Transverse colon (tissue), 4 donors: ENCODE data around the gene SPPL3. TPM values are rescaled to one million over a fixed set of nuclear protein-coding genes. Genes with fewer than 3 reads are reported as not detected.

ENCODE experiments used
- DNase-seq: peaks from one replicate; pipeline ENCODE4 v3.0.0-alpha.2; 2019
- H3K27ac ChIP-seq, 4 donors: fragments of 200-600 bp; sonication (generic); 2 replicates each; pipeline ENCODE4 v1.5.1; 2016 to 2018; ENCODE audit warnings: inconsistent platforms in 4 of 4
- H3K27me3 ChIP-seq: fragments of 200-600 bp; sonication (generic); 2 replicates; pipeline ENCODE4 v1.5.1; 2017; ENCODE audit warnings: inconsistent platforms
- H3K36me3 ChIP-seq, 4 donors: fragments of 200-600 bp; sonication (generic); 2 replicates each; pipeline ENCODE4 v1.5.1; 2017 to 2019; ENCODE audit warnings: inconsistent platforms in 4 of 4
- H3K4me1 ChIP-seq, 4 donors: fragments of 200-600 bp; sonication (generic); 2 replicates each; pipeline ENCODE4 v1.5.1; 2017 to 2020; ENCODE audit warnings: inconsistent platforms in 4 of 4
- H3K4me3 ChIP-seq, 4 donors: fragments of 200-600 bp; sonication (generic); 1 replicate in 1 of 4; 2 replicates in 3 of 4; pipeline versions ENCODE4 v1.5.1 to v1.6.1; 2017 to 2019; ENCODE audit warnings: inconsistent platforms in 4 of 4
- H3K9me3 ChIP-seq, 2 donors: fragments of 200-600 bp; sonication (generic); 2 replicates each; pipeline ENCODE4 v1.5.1; 2017 to 2019; ENCODE audit warnings: inconsistent platforms in 2 of 2
- EP300 ChIP-seq: sonication (generic); formaldehyde crosslinking; IDR thresholded peaks from one replicate; pipeline ENCODE4 v1.6.1; 2017; ENCODE audit warnings: antibody characterized with exemption, low read depth
- POLR2A ChIP-seq: fragments of 450-650 bp; IDR thresholded peaks from one replicate; pipeline ENCODE4 v1.6.1; 2016; ENCODE audit warnings: antibody characterized with exemption, mild to moderate bottlenecking, moderate library complexity
- POLR2AphosphoS5 ChIP-seq, 3 donors: sonication (generic); formaldehyde crosslinking; IDR thresholded peaks; one replicate each; pipeline ENCODE4 v1.6.1; 2016; ENCODE audit warnings: antibody characterized with exemption in 3 of 3
- WGBS, 2 donors: methylation state at CpG; one replicate each; pipeline ENCODE4 v1.1.5; 2018; ENCODE audit warnings: low coverage in 1 of 2; 5-methylcytosine and 5-hydroxymethylcytosine counted together
- in situ Hi-C, 4 donors: fragments of 200-750 bp; cut with MboI; loops; one replicate each; pipeline versions ENCODE4 v1.15.0 to v1.15.1; 2017; ENCODE audit warnings: low sequenced_read_pairs in 3 of 4, low pct_ligation_motif_present in 1 of 4, low pct_unique_long_range_greater_than_20kb in 1 of 4
- intact Hi-C: fragments of 100-400 bp; cut with DNase I; formaldehyde crosslinking; loops from one replicate; pipeline ENCODE4 v1.15.1; 2023; ENCODE audit warnings: low total_unique reads
- total RNA-seq, 4 donors: library from RNA; depleted of rRNA; stranded (reverse); fragments of >200 nt; gene quantifications; one replicate each; pipeline ENCODE4 v1.1.0, GENCODE V29; 2016
- TF ChIP-seq, protein P1 (sequence below), 5 experiments: fragments of 200-600 bp in 3 of 5; fragments of 450-650 bp in 2 of 5; sonication (generic) in 3 of 5; IDR thresholded peaks; 1 replicate in 2 of 5; 2 replicates in 3 of 5; pipeline ENCODE4 v1.5.1; 2016 to 2017; ENCODE audit warnings: antibody characterized with exemption in 5 of 5, inconsistent platforms in 3 of 5, mild to moderate bottlenecking in 2 of 5, moderate library complexity in 1 of 5

The SPPL3 gene
- total RNA-seq, 4 donors from 2014 or later = 34.7 to 45.4 (median 41.6) TPM

DNA sequence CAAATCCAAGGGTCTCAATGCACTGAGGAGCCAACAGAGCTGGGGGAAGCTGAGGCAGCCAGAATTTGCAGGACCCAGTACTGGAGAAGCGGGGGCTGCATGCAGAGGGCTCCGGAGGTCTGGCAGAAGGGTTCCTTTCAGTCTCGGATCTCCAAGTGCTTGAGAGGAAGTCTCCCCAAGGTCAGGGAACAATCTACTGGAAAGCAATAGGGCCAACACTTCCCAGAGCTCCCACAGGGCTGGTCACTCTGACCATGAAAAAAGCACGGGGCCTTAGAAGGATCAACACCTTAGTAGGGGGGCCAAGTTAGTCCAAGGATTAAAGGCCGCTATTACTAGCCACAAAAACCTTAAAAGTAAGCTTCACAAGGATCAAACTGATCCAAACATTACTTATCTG lies 31.7 kb downstream of the SPPL3 start:
- H3K36me3 ChIP-seq = no peaks in the 10 kb centered on the region

DNA sequence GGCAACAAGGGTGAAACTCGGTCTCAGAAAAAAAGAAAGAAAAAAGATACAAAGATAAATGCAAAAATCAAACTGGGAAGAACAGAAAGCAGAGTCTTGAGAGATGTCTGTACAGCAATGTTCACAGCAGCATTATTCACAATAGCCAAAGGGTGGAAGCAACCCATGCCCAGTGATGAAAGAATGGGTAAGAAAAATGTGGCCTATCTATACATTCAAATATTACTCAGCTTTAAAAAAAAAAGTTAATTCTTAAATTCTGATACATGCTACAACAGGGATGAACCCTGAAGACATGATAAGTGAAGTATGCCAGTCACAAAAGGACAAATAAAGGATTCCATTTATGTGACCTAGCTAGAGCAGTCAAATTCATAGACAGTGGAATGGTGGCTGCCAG lies 33.7 kb downstream of the SPPL3 start:
- H3K27me3 ChIP-seq = no peaks in the 10 kb centered on the region
- TF ChIP-seq POLR2A (no peak), POLR2AphosphoS5 (IDR thresholded peaks at IDR 0.05) (no peak), EP300 (no peak)
- TF ChIP-seq, protein P1, sequence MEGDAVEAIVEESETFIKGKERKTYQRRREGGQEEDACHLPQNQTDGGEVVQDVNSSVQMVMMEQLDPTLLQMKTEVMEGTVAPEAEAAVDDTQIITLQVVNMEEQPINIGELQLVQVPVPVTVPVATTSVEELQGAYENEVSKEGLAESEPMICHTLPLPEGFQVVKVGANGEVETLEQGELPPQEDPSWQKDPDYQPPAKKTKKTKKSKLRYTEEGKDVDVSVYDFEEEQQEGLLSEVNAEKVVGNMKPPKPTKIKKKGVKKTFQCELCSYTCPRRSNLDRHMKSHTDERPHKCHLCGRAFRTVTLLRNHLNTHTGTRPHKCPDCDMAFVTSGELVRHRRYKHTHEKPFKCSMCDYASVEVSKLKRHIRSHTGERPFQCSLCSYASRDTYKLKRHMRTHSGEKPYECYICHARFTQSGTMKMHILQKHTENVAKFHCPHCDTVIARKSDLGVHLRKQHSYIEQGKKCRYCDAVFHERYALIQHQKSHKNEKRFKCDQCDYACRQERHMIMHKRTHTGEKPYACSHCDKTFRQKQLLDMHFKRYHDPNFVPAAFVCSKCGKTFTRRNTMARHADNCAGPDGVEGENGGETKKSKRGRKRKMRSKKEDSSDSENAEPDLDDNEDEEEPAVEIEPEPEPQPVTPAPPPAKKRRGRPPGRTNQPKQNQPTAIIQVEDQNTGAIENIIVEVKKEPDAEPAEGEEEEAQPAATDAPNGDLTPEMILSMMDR (IDR thresholded peaks at IDR 0.05) = no peak
- H3K4me3 ChIP-seq = no peak overlapping the region
- H3K36me3 ChIP-seq = no peaks in the 10 kb centered on the region
- no peak for DNase-seq
- no peak overlapping the region for H3K27ac ChIP-seq
- no peaks in the 10 kb centered on the region for H3K9me3 ChIP-seq
- intact Hi-C loops (no loop called here), in situ Hi-C loops (no loop called here)
- peaks cover 0 to 41% (median 10%) of the 10 kb centered on the region in 4 donors for H3K4me1 ChIP-seq
- WGBS, 2 donors = 100% methylated on average over 1 of the region's 1 CpG; no CpG with 5 or more reads in 1 of the 2 donors

More for the DNA sequence above, 31.7 kb downstream of the SPPL3 start:
- no peak overlapping the region for H3K27ac ChIP-seq
- in situ Hi-C loops = no loop called here
- H3K4me3 ChIP-seq = no peak overlapping the region
- no peak for DNase-seq
- whole genome bisulfite sequencing, 2 donors = 60 to 71% methylated on average over 1 to 5 of the region's 5 CpGs
- no peaks in the 10 kb centered on the region for H3K9me3 ChIP-seq
- TF ChIP-seq POLR2A (no peak), POLR2AphosphoS5 (IDR thresholded peaks at IDR 0.05) (no peak), EP300 (no peak)
- TF ChIP-seq, protein P1 (IDR thresholded peaks at IDR 0.05) = no peak
- intact Hi-C loops = no loop called here
- peaks cover 0 to 26% (median 5%) of the 10 kb centered on the region in 4 donors for H3K4me1 ChIP-seq
- no peaks in the 10 kb centered on the region for H3K27me3 ChIP-seq

DNA sequence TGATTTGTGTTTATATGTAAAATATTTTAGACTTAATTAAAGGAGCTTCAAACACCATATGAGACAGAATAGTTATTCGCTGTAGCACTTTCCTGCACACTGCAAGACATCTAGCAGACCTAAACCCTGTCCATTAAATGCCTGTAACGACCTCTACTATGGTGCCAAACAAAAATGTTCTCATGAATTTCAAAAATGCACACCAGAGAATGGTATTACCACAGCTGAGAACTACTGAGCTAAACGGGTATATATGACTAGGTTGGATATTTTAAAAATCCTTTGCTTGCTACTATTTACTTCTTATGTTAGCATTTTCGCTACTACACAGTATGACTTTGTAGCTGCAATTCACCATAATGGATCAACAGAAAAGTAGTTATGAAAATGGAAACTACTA lies 34.8 kb downstream of the SPPL3 start:
- intact Hi-C loops = no loop called here
- no peak for DNase-seq
- in situ Hi-C loops = no loop called here
- TF ChIP-seq POLR2A (no peak), POLR2AphosphoS5 (IDR thresholded peaks at IDR 0.05) (no peak), EP300 (no peak)
- TF ChIP-seq, protein P1 (IDR thresholded peaks at IDR 0.05) = no peak
- no peaks in the 10 kb centered on the region for H3K9me3 ChIP-seq
- H3K4me3 ChIP-seq = no peak overlapping the region
- no peak overlapping the region for H3K27ac ChIP-seq
- H3K36me3 ChIP-seq = no peaks in the 10 kb centered on the region
- H3K4me1 ChIP-seq = peaks cover 0 to 41% (median 10%) of the 10 kb centered on the region in 4 donors
- 70 to 88% methylated on average over 4 of the region's 4 CpGs for WGBS, 2 donors
- H3K27me3 ChIP-seq = no peaks in the 10 kb centered on the region

DNA sequence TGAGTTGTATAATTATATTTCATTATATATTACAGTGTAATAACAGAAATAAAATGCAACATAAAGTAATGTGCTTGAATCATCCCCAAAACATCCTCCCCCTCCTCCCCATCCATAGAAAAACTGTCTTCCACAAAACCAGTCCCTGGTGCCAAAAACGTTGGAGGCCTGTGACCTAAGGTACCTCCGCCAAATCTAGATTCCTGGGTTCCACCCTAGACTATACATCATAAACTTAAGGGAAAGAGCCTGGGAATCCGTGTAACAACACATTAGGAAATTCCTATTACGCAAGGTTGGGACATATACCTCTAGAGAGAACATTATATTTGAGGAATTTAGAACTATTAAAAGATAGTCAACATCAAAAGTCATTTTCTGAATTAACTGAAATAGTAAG lies 38.0 kb downstream of the SPPL3 start:
- 51 to 72% methylated on average over 3 to 4 of the region's 4 CpGs for WGBS, 2 donors
- peaks cover 0 to 22% (median 9%) of the 10 kb centered on the region in 4 donors for H3K4me1 ChIP-seq
- in situ Hi-C loops (no loop called here), intact Hi-C loops (no loop called here)
- no peaks in the 10 kb centered on the region for H3K27me3 ChIP-seq
- no peak for DNase-seq
- no peak overlapping the region for H3K27ac ChIP-seq
- no peaks in the 10 kb centered on the region for H3K9me3 ChIP-seq
- no peak overlapping the region for H3K4me3 ChIP-seq
- TF ChIP-seq POLR2A = no peak
- TF ChIP-seq, protein P1 (IDR thresholded peaks at IDR 0.05) = no peak
- TF ChIP-seq POLR2AphosphoS5 (IDR thresholded peaks at IDR 0.05) = no peak
- no peaks in the 10 kb centered on the region for H3K36me3 ChIP-seq
